Ishikawa (cell line): Measurements from ENCODE around the gene GIT1.

Experiments used
- CEBPB ChIP-seq: IDR thresholded peaks from 2 replicates; pipeline ENCODE4 v1.6.1; 2012
- CREB1 ChIP-seq: IDR thresholded peaks from 2 replicates; pipeline ENCODE4 v1.6.1; 2012; ENCODE audit warnings: low read depth
- EGR1 ChIP-seq: IDR thresholded peaks from 2 replicates; pipeline ENCODE4 v1.6.1; 2012
- EP300 ChIP-seq: IDR thresholded peaks from 2 replicates; pipeline ENCODE4 v1.6.1; 2012; ENCODE audit warnings: borderline replicate concordance
- FOXM1 ChIP-seq: IDR thresholded peaks from 2 replicates; pipeline ENCODE4 v1.6.1; 2012; ENCODE audit warnings: low read depth, borderline replicate concordance
- MAX ChIP-seq: IDR thresholded peaks from 2 replicates; pipeline ENCODE4 v1.6.1; 2012
- NFIC ChIP-seq: IDR thresholded peaks from 2 replicates; pipeline ENCODE4 v1.6.1; 2012
- RAD21 ChIP-seq: IDR thresholded peaks from 2 replicates; pipeline ENCODE4 v1.6.1; 2012; ENCODE audit warnings: low read depth
- TAF1 ChIP-seq: IDR thresholded peaks from 2 replicates; pipeline ENCODE4 v1.6.1; 2012; ENCODE audit warnings: low read depth, mild to moderate bottlenecking
- TCF12 ChIP-seq: IDR thresholded peaks from 2 replicates; pipeline ENCODE4 v1.6.1; 2012; ENCODE audit warnings: low read depth
- TEAD4 ChIP-seq: IDR thresholded peaks from 2 replicates; pipeline ENCODE4 v1.6.1; 2012
- YY1 ChIP-seq: IDR thresholded peaks from 2 replicates; pipeline ENCODE4 v1.6.1; 2012; ENCODE audit warnings: low read depth
- ZBTB7A ChIP-seq: IDR thresholded peaks from 2 replicates; pipeline ENCODE4 v1.6.1; 2012; ENCODE audit warnings: low read depth
- TF ChIP-seq, protein P1 (sequence below): IDR thresholded peaks from 2 replicates; pipeline ENCODE4 v1.6.1; 2012
- TF ChIP-seq, protein P2 (sequence below): IDR thresholded peaks from 2 replicates; pipeline ENCODE4 v1.6.1; 2012; ENCODE audit warnings: low read depth, mild to moderate bottlenecking

GIT1 gene

DNA sequence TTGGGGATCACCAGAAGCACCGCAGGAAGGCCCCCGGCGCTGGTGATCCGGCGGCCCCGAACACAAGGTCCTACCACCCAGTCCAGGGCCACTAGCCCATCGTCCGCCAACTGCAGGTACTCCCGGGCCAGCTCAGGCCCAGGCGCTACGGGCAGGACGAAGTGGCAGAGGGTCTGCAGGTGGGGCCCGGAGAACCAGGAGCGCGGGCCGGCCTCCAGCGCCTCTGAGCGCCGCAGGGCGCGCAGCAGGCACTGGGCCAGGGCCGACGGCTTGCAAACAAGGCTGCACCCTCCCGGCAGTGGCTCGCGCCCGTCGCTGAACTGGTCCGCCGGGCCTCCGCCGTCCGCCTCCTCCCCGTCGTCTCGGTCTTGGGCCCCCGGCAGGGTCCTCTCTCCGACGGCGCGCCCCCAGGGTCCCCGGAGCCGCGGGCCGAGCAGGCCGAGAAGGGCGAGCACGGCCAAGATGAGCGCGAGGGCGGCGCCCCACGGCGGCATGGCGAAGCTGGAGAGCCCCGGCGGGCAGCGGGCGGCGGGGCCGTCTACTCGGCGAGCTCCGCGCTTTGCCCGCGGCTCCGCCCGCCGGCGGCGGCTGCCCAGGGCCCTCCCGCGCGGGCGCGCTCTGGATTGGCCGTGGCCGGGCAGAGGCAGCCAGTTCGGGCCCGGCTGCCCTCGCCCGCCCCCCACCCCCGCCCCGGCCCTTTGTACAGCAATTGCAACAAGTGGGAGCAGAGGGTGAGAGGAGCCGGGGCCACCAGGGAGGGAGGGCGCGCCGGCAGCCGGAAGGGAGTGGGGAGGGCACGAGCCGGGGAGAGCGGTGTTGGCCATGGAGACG lies 22.8 kb downstream of the GIT1 start, which contains the start of gene ABHD15:
Gene ABHD15, minus strand, starts transcription at position 565 of the 831 bp plus-strand sequence. Its CDS starts 71 bp downstream, at position 494.
- TF ChIP-seq EGR1 (no peak), TAF1 (peak; percentile 39; the same call in 1 of the 2 replicates), ZBTB7A (peak; percentile 15; the same call in 1 of the 2 replicates), TEAD4 (no peak), RAD21 (no peak), MAX (peak; percentile 40), NFIC (peak; percentile 66; the same call in 1 of the 2 replicates), CREB1 (no peak), TCF12 (no peak), CEBPB (no peak), FOXM1 (no peak), YY1 (no peak)
- TF ChIP-seq, protein P1, sequence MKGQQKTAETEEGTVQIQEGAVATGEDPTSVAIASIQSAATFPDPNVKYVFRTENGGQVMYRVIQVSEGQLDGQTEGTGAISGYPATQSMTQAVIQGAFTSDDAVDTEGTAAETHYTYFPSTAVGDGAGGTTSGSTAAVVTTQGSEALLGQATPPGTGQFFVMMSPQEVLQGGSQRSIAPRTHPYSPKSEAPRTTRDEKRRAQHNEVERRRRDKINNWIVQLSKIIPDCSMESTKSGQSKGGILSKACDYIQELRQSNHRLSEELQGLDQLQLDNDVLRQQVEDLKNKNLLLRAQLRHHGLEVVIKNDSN = no peak

DNA sequence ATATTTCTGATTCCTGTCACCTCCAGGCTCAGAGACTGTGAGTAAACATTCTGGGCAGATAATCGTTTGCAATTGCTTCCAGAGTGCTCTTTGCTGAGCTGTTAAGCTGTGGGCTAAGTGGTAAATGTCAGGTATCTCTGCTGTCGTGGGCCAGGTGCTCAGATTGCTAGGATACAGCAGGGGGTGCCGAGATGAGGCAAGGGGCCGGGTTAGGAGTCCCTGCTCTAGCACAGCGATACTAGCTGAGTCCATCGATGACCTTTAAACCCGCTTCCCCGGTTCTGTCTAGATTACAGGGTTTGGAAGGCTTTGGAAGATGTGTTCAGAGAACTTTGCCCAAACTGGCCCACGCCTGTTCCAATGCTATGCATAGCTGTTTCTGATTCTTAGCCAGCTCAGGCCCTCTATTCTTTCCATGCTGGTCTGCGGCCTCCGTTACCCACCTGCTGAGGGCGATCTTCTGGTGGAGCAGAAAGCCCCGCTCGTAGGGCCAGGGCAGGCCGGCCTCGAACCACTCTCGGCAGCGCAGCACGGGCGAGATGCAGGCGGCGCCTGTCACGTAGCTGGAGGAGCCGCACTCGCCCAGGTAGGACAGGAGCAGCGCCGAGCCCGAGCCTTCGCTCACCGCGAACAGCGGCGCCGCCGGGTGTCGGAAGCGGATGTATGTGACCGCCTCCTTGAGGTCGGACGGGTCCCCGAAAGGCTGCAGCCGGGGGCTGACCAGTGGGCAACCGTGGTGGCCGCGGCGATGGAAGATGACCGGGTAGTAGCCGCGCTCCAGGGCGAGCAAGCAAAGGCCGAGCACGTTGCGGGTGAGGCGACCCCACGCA lies 23.6 kb downstream of the GIT1 start:
- TF ChIP-seq EGR1 = no peak
- TF ChIP-seq EP300 = no peak
- no peak for TF ChIP-seq CEBPB
- TF ChIP-seq, protein P1 = no peak
- no peak for TF ChIP-seq CREB1
- TF ChIP-seq FOXM1 = no peak
- TF ChIP-seq TEAD4 = no peak
- TF ChIP-seq, protein P2, sequence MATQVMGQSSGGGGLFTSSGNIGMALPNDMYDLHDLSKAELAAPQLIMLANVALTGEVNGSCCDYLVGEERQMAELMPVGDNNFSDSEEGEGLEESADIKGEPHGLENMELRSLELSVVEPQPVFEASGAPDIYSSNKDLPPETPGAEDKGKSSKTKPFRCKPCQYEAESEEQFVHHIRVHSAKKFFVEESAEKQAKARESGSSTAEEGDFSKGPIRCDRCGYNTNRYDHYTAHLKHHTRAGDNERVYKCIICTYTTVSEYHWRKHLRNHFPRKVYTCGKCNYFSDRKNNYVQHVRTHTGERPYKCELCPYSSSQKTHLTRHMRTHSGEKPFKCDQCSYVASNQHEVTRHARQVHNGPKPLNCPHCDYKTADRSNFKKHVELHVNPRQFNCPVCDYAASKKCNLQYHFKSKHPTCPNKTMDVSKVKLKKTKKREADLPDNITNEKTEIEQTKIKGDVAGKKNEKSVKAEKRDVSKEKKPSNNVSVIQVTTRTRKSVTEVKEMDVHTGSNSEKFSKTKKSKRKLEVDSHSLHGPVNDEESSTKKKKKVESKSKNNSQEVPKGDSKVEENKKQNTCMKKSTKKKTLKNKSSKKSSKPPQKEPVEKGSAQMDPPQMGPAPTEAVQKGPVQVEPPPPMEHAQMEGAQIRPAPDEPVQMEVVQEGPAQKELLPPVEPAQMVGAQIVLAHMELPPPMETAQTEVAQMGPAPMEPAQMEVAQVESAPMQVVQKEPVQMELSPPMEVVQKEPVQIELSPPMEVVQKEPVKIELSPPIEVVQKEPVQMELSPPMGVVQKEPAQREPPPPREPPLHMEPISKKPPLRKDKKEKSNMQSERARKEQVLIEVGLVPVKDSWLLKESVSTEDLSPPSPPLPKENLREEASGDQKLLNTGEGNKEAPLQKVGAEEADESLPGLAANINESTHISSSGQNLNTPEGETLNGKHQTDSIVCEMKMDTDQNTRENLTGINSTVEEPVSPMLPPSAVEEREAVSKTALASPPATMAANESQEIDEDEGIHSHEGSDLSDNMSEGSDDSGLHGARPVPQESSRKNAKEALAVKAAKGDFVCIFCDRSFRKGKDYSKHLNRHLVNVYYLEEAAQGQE = no peak
- TF ChIP-seq RAD21 = no peak
- no peak for TF ChIP-seq ZBTB7A
- TF ChIP-seq TCF12 = no peak
- no peak for TF ChIP-seq NFIC
- TF ChIP-seq MAX = no peak

DNA sequence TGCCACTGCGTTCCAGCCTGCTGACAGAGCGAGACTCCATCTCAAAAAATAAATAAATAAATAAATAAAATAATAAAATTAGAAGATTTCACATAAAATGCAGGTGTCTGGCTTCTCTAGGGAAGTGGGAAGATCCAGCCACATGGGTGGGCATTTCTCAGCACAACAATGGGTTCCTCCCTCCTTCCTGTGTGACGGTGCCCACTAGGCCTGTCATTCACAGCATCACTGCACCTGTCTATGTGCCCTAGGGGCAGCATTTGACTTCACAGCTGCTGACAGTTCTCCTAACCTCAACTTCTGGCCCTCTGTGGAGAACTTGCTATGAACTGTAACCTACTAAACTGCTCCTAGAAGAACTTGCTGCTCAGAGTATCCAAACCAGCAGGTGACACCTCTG lies 25.6 kb downstream of the GIT1 start:
- TF ChIP-seq YY1 = no peak
- no peak for TF ChIP-seq MAX
- no peak for TF ChIP-seq CREB1
- no peak for TF ChIP-seq TAF1
- TF ChIP-seq, protein P1 = no peak
- no peak for TF ChIP-seq EP300
- TF ChIP-seq ZBTB7A = no peak
- no peak for TF ChIP-seq CEBPB
- no peak for TF ChIP-seq TCF12
- TF ChIP-seq EGR1 = no peak
- no peak for TF ChIP-seq FOXM1
- no peak for TF ChIP-seq TEAD4

DNA sequence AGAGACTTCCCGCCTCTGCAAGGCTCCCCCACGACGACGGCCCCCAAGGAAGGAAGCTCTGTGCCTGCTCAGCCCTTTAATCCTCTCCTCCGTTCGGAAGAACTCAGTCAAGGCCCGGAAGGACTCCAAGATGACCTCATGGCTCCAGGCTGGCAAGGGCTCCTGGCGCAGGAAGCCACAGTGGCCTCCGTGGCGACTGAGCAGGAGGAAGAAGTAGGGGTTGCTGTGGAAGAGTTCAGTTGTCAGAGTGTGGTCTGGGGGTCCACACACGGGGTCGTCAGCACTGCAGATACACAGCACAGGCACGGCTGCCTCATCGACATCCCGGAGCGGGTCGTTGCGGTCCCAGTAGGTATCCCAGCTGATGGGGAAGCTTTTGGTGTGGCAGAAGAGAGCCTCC lies 26.8 kb downstream of the GIT1 start:
- TF ChIP-seq TCF12 (no peak), FOXM1 (no peak), TAF1 (no peak)
- TF ChIP-seq, protein P1 = no peak

- TF ChIP-seq ZBTB7A (no peak), YY1 (no peak), FOXM1 (no peak), EP300 (no peak), CEBPB (no peak), TCF12 (no peak), TEAD4 (no peak), EGR1 (no peak), TAF1 (no peak), RAD21 (no peak), CREB1 (no peak)
- TF ChIP-seq, protein P1 = no peak
These were observed 27.6 kb downstream of the GIT1 start for GRCh38 chr17:29561554-29562517.
